PC-3 (cell line): ENCODE results near the gene TMC2. TPM values are rescaled to one million over a fixed set of nuclear protein-coding genes. Genes with fewer than 3 reads are reported as not detected.

Source experiments
- ATAC-seq: fragments of 200-7000 bp; cut with Tn5 transposase; 2 replicates; pipeline ENCODE4 v1.9.1; 2020; ENCODE audit warnings: mild to moderate bottlenecking, moderate library complexity
- BruUV-seq: library from RNA; stranded (reverse); fragments of 400-500 nt; replicated peaks from 2 replicates; lab custom pipeline; 2021; lab: Mats Ljungman, UMichigan
- CTCF ChIA-PET: fragments of 300-600 bp; sonication (Branson Sonifier 250); formaldehyde crosslinking; loops from one replicate; lab custom pipeline; 2022; ENCODE audit warnings: antibody characterized with exemption; lab: Charles Lee
- POLR2A ChIA-PET: fragments of 300-600 bp; sonication (Branson Sonifier 250); formaldehyde crosslinking; loops from one replicate; lab custom pipeline; 2022; ENCODE audit warnings: antibody characterized with exemption; ENCODE audit not compliant: unreplicated experiment; lab: Charles Lee
- DNase-seq: peaks from one replicate; pipeline ENCODE4 v3.0.0-alpha.2; 2015
- H2AFZ ChIP-seq: fragments of 300-600 bp; sonication (generic); 2 replicates; pipeline ENCODE4 v1.6.0; 2016; ENCODE audit warnings: antibody characterized with exemption, low read length
- H3F3A ChIP-seq: fragments of 300-600 bp; sonication (generic); one replicate; pipeline ENCODE4 v1.6.0; 2017; ENCODE audit warnings: antibody characterized with exemption, low read length, control low read depth, mild to moderate bottlenecking; ENCODE audit not compliant: unreplicated experiment
- H3K27ac ChIP-seq: fragments of 300-600 bp; sonication (generic); 2 replicates; pipeline ENCODE4 v1.5.1; 2016; ENCODE audit warnings: mild to moderate bottlenecking, low read length
- H3K27me3 ChIP-seq: fragments of 300-600 bp; sonication (generic); 2 replicates; pipeline ENCODE4 v1.6.1; 2016; ENCODE audit warnings: low read length, mixed read lengths
- H3K36me3 ChIP-seq: fragments of 300-600 bp; sonication (generic); 2 replicates; pipeline ENCODE4 v1.6.1; 2016; ENCODE audit warnings: low read depth, mixed run types, low read length, mixed read lengths
- H3K4me1 ChIP-seq: fragments of 300-600 bp; sonication (generic); 2 replicates; pipeline ENCODE4 v1.5.1; 2016; ENCODE audit warnings: low read length; ENCODE audit not compliant: insufficient read depth
- H3K4me2 ChIP-seq: fragments of 300-600 bp; sonication (generic); 2 replicates; pipeline ENCODE4 v1.6.0; 2016; ENCODE audit warnings: low read length
- H3K4me3 ChIP-seq: fragments of 300-600 bp; sonication (generic); 2 replicates; pipeline ENCODE4 v1.5.1; 2016; ENCODE audit warnings: mild to moderate bottlenecking, low read length, mixed read lengths
- H3K79me2 ChIP-seq: fragments of 300-600 bp; sonication (generic); 2 replicates; pipeline ENCODE4 v1.6.1; 2017; ENCODE audit warnings: low read length, mixed read lengths
- H3K9ac ChIP-seq: fragments of 300-600 bp; sonication (generic); 2 replicates; pipeline ENCODE4 v1.6.0; 2016; ENCODE audit warnings: mild to moderate bottlenecking, low read length
- H3K9me2 ChIP-seq: fragments of 300-600 bp; sonication (generic); replicated peaks from 2 replicates; pipeline ENCODE4 v1.6.1; 2016; ENCODE audit warnings: mixed run types, low read length, mixed read lengths
- H3K9me3 ChIP-seq: fragments of 300-600 bp; sonication (generic); 2 replicates; pipeline ENCODE4 v1.6.1; 2016; ENCODE audit warnings: low read length, mixed read lengths
- H4K20me1 ChIP-seq: fragments of 300-600 bp; sonication (generic); 2 replicates; pipeline ENCODE4 v1.6.1; 2016; ENCODE audit warnings: low read length, mixed read lengths
- CTCF ChIP-seq: fragments of 300-600 bp; sonication (generic); conservative IDR thresholded peaks from 2 replicates; pipeline ENCODE4 v1.5.1; 2017; ENCODE audit warnings: antibody characterized with exemption, low read depth, mild to moderate bottlenecking, low read length
- EZH2 ChIP-seq: fragments of 300-600 bp; sonication (generic); IDR thresholded peaks from one replicate; pipeline ENCODE4 v1.6.1; 2017; ENCODE audit warnings: antibody characterized with exemption, mild to moderate bottlenecking, low read length; ENCODE audit not compliant: unreplicated experiment
- EZH2phosphoT487 ChIP-seq: fragments of 300-600 bp; sonication (generic); IDR thresholded peaks from 2 replicates; pipeline ENCODE4 v1.6.1; 2018; ENCODE audit warnings: mild to moderate bottlenecking, antibody characterized with exemption, low read length, borderline replicate concordance
- intact Hi-C: fragments of 100-400 bp; cut with micrococcal nuclease; formaldehyde crosslinking; loops from 2 replicates; pipeline ENCODE4 v1.9.0; 2023
- total RNA-seq: library from RNA; depleted of rRNA; stranded (reverse); fragments of >200 nt; gene quantifications from 2 replicates; pipeline ENCODE4 v1.2.3, GENCODE V29; 2014

The TMC2 gene
- total RNA-seq, 1 experiment from 2014 or later: not detected

GRCh38 chr20:2527762-2528161 lies 8.6 kb upstream of the TMC2 start:
- H3F3A ChIP-seq: no peaks in the 10 kb centered on the region
- ChIA-PET CTCF (no interaction called here), POLR2A (no interaction called here)
- no TSS peak for BruUV-seq
- H3K79me2 ChIP-seq: no peaks in the 10 kb centered on the region
- H3K4me2 ChIP-seq: no peak overlapping the region
- no peak overlapping the region for H3K9ac ChIP-seq
- H3K9me3 ChIP-seq: no peaks in the 10 kb centered on the region
- H2AFZ ChIP-seq: no peak overlapping the region
- no peaks in the 10 kb centered on the region for H3K9me2 ChIP-seq
- no peaks in the 10 kb centered on the region for H4K20me1 ChIP-seq
- no peaks in the 10 kb centered on the region for H3K4me1 ChIP-seq
- DNase-seq: no peak
- intact Hi-C loops: loop anchor here (5.0 kb wide), 1 partner anchor 105 kb away; no protein-coding TSS in a partner anchor
- TF ChIP-seq EZH2 (no peak), CTCF (no peak), EZH2phosphoT487 (no peak)
- H3K27ac ChIP-seq: no peak overlapping the region
- H3K4me3 ChIP-seq: no peak overlapping the region
- no peaks in the 10 kb centered on the region for H3K36me3 ChIP-seq
- H3K27me3 ChIP-seq: peaks cover 38% of the 10 kb centered on the region
- no peak for ATAC-seq

- ATAC-seq (no peak), DNase-seq (no peak)
- intact Hi-C loops: loop anchor here (5.0 kb wide), 1 partner anchor 104 kb away; no protein-coding TSS in a partner anchor
- Histone ChIP-seq H3K4me1 (no peaks in the 10 kb centered on the region), H2AFZ (no peak overlapping the region), H3K4me3 (no peak overlapping the region), H3K36me3 (no peaks in the 10 kb centered on the region), H4K20me1 (no peaks in the 10 kb centered on the region), H3K9me2 (no peaks in the 10 kb centered on the region), H3K9me3 (no peaks in the 10 kb centered on the region), H3K9ac (no peak overlapping the region), H3F3A (no peaks in the 10 kb centered on the region), H3K4me2 (no peak overlapping the region), H3K79me2 (no peaks in the 10 kb centered on the region), H3K27ac (no peak overlapping the region), H3K27me3 (peaks cover 48% of the 10 kb centered on the region)
- ChIA-PET CTCF (no interaction called here), POLR2A (no interaction called here)
- TF ChIP-seq EZH2phosphoT487: no peak
- no peak for TF ChIP-seq CTCF
- TF ChIP-seq EZH2: no peak
- BruUV-seq: no TSS peak
Measured at GRCh38 chr20:2528671-2529271, 7.6 kb upstream of the TMC2 start.

- Histone ChIP-seq H3K4me1 (no peaks in the 10 kb centered on the region), H3K27me3 (peaks cover 83% of the 10 kb centered on the region), H3K36me3 (no peaks in the 10 kb centered on the region), H4K20me1 (no peaks in the 10 kb centered on the region), H3K79me2 (no peaks in the 10 kb centered on the region), H3K27ac (no peak overlapping the region), H3K9ac (no peak overlapping the region), H3K4me3 (no peak overlapping the region), H3K9me3 (no peaks in the 10 kb centered on the region), H3K9me2 (no peaks in the 10 kb centered on the region), H3K4me2 (no peak overlapping the region), H2AFZ (no peak overlapping the region), H3F3A (no peaks in the 10 kb centered on the region)
- ATAC-seq: no peak
- ChIA-PET POLR2A (interaction anchor here (0.6 kb wide), 1 partner anchor 11 kb away, joined by 5 read pairs; no protein-coding TSS in a partner anchor), CTCF (no interaction called here)
- intact Hi-C loops: no loop called here
- no TSS peak for BruUV-seq
- no peak for DNase-seq
- TF ChIP-seq CTCF (no peak), EZH2 (no peak), EZH2phosphoT487 (no peak)
Measured at GRCh38 chr20:2533118-2533517, 3.3 kb upstream of the TMC2 start.
